ELR (cell line): Measurements from ENCODE around the gene PCSK4.
"Not testable (repeated sequence)": the region's sequence is repeated elsewhere in the genome, so short reads cannot be mapped to it uniquely, and the experiment has no call there.

ENCODE experiments used
- DNase-seq: peaks from one replicate; pipeline ENCODE4 v3.0.0-alpha.2; 2015; ENCODE audit warnings: low read depth

Gene PCSK4

DNA sequence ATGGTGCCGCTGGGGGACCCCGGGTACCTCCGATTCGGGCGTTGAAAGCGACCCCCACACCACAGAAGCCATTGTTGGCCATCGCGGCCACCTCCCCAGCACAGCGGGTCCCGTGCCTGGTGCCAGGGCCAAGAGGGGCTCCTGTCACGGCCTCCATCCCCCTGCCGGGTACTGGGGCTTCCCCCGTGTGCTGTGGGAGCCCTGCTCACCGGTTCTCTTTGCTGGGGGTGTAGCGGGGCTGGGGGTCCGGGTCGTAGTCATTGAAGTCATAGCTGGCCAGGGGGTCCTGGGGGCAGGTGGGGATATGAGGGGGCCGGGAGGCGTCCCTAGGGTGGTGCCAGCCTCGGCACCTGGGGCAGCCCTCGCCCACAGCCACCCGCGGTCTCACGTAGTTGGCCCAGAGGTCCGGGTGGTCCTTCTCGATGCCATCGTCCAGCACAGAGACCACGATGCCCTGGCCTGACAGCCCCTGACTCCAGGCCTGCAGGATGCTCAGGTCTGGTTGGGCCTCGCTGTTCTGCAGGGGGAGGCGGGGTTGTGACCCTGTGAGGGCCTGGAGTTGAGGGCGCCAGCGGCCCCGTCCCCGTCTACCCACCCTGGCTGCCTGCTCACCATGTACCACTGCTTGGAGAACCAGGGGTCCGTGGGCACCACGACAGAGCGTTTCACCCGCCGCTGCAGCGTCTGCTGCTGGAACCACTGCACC lies 2.4 kb downstream of the PCSK4 start:
- DNase-seq = no peak

DNA sequence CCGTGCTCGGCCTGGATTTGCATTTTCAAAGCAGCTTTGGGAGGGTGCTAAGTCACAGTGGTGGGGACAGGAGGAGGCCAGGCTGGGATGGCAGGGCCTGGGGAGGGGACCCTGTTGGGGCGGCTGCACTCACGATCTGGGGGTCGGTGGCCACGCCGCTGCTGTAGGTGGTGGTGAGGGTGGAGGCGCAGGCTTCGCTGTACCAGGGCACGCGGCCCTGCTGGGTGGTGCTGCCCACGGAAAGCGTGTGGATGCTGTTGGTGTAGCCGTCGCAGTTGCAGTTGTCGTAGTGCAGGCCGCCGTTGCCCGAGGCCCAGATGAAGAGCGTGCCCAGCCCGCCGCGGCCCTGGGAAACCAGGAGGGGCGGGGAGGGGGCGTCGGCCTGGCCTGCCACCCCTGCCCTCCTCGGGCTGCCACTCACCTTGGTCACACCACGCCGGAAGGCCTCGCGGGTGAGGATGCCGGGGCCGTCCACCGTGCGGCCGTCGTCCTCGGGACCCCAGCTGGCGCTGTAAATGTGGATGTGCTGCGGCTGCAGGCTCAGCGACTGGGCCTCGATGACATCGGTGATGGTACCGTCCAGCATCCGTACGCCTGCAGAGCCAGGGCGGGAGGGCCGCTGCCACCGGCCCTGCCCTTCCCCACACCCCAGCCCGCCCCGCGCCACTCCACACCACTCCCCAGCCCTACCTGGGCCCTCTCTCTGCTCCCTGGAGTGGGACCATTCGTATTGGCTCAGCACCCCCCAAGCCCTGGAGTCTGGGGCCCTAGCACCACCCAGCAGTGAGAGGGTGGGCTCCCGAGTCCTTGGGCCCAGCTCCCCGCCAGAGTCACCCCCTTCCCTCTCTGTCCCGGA lies 3.2 kb downstream of the PCSK4 start:
- no peak for DNase-seq

DNA sequence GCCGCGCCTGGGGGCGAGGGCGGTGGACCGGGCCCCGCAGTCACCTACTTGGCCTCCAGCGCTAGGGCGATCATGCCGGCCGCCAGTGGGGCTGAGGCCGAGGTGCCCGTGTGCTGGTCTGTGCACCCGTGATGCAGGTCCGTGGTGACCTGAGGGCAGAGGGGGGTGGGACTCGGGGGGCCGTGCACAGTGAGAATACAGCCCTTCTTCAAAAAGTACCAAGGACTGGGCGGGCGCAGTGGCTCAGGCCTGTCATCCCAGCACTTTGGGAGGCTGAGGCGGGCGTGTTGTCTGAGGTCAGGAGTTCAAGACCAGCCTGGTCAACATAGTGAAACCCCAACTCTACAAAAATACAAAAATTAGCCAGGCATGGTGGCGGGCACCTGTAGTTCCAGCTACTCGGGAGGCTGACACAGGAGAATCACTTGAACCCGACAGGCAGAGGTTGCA lies 6.1 kb downstream of the PCSK4 start:
- DNase-seq = no peak

DNA sequence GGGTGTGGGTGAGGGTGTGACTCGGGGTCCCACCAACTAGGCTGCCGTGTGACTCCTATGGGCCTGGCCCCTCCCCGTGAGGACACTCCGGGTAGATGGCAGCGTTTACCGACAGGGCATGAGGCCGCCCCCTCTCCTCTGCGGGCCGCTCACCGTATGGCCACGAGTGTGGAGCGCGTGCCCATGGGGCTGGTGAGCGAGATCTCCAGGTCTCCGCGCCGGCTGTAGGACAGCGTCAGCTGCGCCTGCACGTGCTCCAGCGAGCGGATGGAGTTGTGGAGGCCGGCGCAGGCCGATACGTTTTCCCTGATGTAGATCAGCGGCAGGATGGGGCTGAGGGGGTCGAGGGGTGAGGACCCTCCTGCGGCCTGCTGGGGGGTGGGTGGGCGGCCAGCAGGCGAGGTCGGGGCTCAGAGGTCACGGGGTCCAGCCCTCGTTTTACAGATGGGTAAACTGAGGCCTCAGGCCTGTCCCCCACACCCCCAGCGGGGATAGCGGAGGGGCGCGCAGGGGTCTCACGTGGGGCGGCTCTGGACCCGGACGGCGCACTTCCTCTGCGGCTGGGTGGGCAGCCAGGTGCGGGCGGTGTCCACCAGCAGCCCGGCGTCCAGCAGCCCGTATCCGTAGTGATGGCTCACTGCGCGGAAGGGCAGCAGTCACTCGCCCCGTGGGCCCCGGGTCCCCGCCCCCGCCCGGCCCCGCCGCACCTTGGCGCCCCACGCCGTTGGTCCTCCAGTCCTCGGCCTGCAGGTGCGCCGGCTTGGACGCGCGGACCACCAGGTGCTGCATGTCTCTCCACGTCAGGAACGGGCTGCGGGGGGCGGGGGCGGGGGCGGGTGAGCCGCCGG lies 6.8 kb downstream of the PCSK4 start:
- DNase-seq = no peak

DNA sequence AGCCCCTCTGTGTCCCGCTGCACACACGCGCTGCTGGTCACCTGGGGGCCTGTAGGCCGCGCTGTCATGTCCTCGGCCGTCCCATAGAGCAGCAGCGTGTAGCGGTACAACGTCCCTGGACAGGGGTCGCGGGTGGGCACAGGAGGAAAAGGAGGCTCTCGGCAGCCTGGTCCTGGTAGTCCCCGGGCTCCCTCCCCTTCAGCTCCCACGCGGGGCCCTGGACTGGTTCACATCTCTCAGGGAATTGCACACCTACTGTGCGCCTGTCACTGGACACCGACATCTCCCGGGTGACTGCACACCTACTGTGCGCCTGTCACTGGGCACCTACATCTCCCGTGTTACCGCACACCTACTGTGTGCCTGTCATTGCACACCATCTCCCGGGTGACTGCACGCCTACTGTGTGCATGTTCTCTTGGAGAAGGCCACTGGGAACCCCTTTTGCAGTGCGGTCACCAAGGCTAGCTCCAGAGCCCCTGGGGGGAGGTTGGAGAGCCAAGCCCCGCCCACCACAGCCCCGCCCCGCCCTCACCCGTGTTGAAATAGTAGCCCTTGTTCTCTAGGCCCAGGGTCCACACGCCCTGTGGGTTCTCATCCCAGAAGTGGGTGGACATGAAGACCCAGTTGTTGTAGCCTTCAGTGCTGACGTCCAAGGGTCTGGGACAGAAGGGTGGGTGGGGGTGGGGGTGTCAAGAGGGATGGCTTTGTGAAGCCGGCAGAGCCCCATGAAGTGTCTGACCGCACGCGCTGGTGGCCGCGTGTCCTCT lies 7.6 kb downstream of the PCSK4 start:
- DNase-seq = no peak

DNA sequence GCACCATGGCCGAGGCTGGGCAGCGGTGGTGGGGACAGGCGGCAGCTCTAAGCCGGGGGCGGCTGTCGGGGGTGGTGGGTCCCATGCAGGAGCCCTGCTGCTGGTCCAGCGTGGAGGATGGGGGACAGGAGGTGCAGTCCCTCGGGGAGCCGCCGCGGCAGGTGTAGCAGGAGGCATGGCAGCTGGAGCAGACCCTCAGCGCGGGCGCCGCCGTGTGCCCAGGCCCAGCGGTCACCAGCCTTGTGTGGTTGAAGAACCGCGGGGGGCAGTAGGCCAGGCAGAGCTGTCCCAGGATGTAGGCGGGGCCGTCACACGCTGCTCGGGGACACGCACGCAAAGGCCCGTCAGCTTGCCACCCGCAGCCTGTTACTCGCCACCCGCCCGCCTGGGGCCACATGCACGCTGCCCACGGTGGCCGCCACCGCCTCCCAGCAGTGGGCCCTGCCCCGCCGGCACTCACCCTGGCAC lies 8.2 kb downstream of the PCSK4 start:
- no peak for DNase-seq

DNA sequence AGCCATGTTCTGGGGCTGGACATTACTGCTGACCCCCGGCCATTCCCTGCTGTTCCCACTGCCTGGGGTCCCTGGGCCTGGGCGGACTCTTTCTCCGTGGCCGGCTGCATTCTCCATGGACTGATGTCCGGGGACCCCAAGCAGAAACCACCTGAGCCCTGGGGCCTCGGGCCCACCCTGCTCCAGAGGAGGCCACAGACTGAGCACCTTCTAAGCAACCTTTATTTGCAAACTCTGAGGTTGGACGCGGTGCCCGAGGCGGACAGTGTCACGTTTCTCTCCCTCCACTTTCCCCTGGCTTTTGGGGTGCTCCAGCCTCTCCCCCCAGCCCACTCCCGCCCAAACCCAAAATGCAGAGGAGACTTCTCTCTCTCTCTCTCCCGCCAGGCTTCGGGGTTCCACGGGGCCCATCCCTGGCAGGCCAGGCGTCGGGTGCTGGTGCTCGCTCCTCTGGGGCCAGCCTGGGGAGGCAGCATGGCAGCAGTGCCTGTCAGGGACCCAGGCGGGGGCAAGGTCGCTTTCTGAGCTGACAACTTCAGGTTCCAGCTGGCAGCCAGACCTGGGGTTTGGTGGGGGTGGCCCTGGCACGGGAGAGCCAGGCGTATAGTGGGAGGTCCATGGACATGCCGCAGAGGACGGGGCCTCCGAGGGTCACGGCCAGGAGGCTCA lies 8.8 kb downstream of the PCSK4 start:
- DNase-seq = no peak

DNA sequence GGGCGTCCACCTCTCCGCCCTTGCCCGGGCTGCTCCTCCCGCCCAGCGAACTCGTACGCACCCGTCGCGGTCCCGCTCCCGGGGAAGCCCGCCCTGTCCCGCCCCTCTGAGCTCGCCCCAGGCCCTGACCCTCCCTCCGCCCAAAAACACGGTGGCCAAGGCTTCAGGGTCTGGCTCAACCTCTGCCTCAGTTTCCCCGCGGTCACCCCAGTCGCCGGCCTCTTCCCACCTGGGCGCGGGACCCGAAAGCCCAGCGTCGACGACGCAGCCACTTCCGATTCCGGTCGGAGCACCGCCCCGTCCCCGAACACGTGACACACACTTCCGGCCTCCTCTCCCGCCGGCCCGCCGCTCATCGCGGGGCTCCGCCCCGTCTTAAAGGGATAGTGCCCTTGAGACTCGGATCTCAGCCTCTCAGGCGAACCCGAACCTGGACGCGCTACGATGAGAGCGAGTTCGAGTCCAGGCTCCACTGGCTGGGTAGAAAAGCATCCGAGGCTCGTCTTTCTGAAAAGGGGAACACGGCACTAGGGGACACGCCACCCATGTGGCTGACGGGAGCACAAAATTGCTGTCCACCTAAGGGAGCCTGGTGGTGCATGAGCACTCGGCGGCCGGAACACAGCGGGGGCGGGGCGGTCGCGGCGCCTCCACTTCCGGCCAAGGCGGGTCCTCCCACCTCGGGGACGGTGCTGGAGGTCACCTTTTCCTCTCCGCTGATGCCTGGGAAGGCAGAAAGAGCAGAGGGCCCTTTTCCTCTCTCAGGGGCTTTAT lies 11.0 kb downstream of the PCSK4 start, which contains the start of gene C19orf25:
Gene C19orf25, minus strand, starts transcription at position 282 of the 774 bp plus-strand sequence. CDS start 312 bp downstream, outside the sequence.
- DNase-seq = peak; percentile 95

DNA sequence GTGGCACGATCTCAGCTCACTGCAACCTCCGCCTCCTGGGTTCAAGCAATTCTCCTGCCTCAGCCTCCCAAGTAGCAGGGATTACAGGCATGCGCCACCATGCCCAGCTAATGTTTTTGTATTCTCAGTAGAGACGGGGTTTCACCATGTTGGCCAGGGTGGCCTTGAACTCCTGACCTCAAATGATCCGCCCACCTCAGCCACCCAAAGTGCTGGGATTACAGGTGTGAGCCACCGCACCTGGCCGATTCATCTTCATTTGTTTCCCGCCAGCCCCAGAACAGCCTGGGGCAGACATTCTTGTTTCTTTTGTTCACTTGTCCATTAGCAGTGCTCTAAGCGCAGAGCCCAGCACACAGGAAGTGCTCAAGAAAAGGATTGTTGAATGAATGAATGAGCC lies 13.1 kb downstream of the PCSK4 start:
- DNase-seq = not testable (repeated sequence)

DNA sequence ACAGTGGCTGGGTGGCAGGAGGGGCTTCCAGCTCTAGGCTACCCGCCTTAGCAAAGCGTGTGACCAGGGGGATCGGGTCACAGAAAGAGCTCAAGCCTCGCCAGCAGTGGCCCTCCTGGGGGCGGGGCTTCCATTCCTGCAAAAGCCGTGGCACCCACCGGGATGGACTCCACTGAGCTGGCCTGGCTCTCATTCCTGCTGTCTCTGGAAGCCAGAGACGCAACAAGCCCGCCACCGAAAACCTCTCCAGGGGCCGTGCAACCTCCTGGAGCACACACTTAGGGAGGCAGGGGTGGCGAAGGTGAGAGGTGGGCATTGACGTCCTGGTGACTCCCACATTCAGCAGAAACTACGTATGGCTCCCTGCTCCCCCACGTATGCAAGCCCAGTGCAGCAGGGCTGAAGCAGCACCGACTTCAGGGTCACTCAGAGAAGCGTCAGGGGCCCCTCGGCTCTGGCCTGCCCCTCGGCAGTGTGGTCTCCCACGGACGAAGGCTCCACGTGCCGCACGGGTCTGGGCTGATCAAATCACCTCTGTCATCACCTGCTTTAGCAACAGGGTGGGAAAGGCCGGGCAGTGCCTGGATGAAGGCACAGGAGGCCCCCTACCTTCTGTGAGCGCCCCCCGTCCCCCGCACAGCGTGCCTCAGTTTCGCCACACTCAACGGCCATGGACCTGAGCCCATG lies 14.3 kb downstream of the PCSK4 start:
- DNase-seq = no peak

DNA sequence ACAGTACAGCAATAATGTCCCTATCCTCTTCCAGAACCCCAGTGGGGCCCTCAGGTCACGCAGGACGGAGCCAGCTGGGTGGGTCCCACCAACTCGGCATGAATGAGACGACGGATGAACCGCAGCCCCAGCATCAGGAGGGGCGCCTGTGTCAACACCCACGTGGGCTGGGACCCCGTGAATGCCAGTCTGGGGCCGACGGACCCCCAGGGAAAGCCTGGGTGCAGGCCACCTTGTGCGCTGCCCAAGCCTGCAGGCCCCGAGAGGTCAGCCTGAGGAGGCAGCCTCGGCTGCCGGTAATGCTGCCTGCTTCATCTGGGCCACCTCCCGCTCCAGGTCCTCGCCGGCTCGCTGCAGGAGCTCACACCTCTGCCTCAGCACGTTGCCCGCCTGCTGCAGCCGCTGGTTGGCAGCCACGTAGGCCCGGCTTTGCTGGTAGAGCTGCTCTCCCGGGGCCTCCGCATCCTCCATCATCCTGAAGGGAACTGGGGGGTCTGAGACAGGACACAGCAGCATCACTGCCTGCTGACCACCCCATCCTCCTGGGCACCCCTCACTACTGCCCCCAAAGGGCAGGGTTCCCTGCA lies 15.3 kb downstream of the PCSK4 start:
- no peak for DNase-seq

DNA sequence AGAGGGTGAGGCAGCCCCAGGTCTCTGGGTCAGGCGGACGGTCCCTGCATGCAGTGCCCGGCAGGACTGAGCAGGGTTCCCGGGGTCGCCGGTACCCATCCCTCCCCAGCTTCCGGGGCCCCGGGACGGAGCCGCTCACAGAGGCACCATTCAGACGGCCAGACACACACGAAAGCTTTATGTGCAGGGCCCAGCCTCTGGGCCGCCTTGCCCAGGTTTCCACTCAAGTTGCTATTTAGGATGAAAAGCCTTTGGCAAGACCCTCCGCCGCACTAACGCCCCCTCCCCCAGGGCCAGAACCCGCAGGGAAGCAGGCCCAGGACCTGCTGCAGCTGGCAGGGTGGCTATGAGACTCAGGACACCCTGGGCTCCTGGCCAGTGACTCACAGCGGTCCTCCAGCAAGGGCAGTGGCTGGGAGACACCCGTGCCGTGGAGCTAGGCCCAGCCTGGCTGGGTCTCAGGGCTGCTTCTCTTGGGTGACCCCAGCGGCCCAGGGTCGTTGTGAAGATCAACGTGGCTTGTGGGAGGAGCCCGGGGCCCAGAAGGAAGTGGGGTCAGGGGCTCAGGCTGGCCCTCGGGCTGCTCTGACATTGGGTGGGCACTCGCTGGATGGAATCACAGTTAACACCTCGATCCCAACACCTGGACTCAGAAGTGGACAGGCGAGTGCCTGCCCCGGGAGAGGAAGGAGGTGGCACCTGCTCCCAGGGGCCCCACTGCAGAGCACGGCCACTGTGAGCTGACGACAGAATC lies 16.0 kb downstream of the PCSK4 start:
- peak; percentile 45 for DNase-seq

DNA sequence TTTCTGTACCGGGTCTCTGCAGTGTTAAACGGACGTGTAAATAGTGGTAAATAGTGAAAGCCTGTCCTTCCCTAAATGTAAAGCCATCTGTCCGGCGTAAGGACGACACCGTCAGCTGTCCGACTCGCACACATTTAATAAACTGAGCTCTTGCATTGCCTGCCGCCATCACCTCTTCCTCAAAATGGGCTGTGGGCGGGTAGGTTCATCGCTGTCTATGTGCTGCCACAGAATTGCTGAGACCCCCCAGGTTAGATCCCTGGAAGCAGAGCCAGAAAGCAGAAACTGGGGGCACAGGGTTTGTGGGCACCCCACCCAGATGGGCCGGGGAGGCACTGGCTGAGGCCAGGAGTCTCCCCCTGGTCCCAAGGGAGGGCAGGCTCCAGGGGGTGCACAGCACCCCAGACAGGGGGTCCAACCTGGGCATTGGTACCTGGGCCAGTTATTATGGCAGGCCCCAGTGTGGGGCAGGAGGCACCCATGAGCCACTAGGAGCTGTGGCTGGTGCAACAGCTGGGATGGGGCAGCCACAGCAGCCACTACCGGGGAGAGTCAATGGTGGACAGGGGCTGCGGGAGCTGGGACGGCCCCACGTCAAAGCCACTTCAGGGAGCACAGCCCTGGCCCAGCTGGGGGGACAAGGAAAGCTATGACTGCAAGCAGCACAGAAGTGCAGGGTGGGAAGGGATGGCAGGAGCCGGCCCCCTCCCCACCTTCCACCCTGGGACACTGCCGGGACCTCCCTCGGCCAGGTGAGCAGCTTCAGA lies 16.9 kb downstream of the PCSK4 start:
- DNase-seq = no peak

DNA sequence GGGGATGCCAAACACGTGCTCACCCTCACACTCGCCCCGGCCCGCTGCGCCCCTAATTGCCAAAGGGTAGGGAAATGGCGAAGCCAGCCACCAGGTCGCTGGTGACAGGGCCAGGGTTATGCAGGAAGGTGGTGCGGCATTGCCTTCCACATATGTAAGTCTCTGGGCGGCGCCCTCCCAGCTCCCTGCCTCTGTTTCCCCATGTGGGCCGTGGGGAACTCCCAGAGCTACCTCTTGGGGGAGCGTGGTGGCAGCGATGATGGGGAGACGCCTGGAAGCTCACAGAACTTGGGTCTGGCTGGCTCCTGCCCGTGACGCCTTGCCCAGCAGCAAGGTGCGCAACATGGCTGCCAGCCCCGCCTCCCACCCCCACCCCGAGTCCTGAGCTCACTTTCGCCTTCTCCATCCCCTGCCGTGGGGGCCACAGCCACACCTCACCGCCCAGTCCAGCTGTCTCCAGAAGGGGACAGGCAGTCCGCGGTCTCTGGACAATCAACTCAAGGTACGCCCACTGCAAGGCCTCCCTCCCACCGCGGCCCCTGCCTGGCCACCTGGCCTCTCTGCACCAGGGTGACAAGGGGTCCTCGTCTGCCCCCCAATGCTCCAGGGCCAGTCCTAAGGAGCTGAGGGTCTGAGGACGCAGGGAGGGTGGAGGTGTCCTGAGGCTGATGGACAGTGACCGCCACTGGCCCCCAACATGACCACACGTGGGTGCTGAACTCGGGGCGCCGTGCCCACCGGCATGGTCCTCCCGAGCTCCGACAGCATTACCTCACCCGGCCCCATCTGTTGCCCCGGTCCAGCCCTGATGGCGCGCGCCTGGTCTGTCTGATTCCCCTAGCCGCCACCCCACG lies 17.7 kb downstream of the PCSK4 start:
- no peak for DNase-seq

DNA sequence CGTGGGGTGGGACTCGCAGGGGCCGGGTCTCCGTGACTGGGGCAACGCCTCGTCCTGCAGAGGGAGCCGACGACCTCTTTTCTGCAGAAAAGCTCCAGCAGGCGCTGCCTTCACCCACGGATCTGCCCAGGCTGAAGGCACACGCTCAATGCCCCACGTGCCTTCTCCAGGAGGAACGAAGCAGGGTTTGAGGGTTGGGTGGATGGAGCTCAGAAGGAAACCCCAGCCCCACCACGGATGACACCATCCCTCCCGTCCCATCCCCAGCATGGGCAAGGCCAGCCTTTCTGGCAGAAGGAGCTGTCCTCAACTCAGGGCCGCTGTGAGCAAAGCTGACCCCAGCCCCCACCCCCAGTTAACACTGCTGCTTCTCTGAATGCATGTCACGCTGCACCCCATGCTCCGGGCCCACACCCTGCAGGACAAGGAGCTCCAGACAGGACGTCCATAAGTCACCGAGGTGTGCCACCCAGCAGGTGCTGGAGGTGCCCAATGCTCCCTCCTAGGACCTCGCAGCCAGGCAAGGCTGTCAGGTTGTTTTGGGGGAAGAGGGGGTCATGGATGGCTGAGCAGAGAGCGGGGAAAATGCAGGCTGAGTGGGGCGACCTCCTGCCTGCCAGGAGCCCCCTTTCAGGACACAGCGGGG lies 18.5 kb downstream of the PCSK4 start:
- DNase-seq = peak; percentile 40

DNA sequence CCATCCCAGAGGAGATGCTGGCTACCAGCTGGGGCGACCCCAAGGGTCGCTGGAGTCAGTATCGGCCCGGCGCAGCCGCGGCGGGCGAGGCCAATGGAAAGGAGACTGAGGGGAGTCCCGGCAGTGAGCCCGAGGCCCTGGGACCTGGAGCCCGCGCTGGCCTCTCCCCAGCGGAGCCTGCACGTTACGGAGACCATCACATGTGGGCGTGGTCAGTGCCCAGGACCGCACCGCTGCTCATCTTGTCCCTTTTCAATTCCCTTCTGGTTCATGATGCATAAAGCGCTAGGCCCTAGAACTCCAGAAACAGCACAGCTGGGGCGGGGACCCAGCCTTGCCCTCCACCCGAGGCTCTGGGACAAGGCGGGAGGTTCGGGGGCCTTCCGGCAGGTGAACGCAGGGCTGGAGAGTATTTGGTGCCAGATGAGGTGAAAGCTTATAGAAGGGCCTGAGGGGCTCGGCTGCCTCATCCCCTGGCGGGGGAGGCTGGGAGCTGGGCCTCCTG lies 19.1 kb downstream of the PCSK4 start:
- peak; percentile 42 for DNase-seq
